HCT116 (cell line): ENCODE data around the gene TMPRSS11A.

ENCODE experiments used
- POLR2A ChIP-seq: IDR thresholded peaks from 2 replicates; pipeline ENCODE4 v1.7.0; 2011; ENCODE audit warnings: borderline replicate concordance; ENCODE audit not compliant: insufficient read depth, insufficient read length; ENCODE audit errors: extremely low read depth
- TF ChIP-seq, protein P1 (sequence below): IDR thresholded peaks from 2 replicates; pipeline ENCODE4 v1.6.1; 2012

DNA sequence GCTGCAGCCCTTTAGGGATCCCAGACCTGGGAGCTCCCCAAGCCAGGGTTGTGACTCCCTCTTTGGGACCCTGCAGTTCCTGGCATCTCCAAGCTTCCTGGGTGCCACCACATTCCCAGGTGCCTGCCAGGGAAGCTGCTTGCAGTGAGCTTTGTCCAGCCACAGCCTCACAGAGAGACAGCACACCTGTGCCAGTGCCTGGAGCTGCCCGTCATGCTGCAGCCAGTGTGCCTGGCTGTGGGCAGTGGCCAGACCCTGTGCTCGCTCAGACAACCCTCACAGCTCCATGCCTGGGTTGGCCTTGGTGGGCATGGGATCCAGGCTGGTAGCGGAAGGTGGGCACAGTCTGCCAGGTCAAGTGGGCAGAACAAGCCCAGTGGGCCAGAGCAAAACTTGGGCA lies 36.0 kb downstream of the TMPRSS11A start:
- TF ChIP-seq POLR2A: no peak
- TF ChIP-seq, protein P1, sequence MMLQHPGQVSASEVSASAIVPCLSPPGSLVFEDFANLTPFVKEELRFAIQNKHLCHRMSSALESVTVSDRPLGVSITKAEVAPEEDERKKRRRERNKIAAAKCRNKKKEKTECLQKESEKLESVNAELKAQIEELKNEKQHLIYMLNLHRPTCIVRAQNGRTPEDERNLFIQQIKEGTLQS: no peak
